Anterior cingulate cortex (tissue), 58 donors: Measurements from ENCODE around the gene ANKRD66.

Experiments used
- DNase-seq, 58 donors: peaks; one replicate each; lab custom pipeline; 2025; lab: John Stamatoyannopoulos, UW

The ANKRD66 gene

DNA sequence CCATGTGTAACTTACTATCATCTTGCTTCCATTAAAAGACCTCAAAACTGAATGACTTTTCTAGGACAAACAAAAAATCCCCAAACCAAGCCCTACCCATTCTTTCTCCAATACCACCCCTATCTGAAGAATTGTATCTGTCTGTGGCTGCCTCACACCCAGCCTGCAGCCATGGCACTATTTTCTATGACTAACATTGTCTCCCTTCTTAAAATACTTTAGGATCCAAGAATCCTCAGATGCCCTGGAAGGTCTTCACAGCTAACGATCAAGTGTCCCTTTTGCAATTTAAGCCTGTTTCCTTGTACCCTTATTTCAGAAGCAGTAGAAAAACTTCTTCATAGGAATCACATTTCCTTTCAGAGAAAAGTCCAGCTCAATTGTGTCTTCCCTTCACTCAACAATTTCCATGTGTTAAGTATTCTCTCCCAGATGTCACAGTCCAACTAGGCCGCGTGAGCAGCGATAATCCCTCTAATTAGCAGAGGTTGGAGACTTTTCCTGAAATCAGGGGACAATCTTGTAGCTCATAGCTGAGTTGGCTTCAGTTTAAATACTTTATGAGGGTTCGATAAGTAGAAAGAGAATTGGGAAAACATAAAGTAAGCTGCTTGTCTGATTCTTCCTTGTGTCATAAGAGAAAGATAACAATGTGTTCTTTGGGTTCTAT lies 41.3 kb downstream of the ANKRD66 start:
- DNase-seq = no peak

DNA sequence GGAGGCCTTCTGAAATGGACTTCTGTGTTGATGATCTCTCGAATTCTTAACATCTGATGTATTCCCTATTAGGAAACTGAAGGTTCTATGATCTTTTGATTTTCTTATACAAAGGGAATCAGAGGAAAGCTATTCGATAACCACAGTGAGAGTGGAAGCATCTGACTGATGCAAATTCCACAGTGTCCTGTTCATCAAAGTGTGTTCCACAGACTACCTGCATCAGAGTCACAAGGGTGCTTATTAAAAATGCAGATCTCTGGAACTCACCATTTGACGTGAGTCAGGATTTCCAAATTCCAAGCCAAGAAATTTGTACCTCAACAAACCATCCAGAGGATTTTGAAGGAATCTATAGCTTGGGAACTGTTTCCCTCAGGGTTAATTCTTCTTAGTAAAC lies 42.1 kb downstream of the ANKRD66 start:
- no peak for DNase-seq

DNA sequence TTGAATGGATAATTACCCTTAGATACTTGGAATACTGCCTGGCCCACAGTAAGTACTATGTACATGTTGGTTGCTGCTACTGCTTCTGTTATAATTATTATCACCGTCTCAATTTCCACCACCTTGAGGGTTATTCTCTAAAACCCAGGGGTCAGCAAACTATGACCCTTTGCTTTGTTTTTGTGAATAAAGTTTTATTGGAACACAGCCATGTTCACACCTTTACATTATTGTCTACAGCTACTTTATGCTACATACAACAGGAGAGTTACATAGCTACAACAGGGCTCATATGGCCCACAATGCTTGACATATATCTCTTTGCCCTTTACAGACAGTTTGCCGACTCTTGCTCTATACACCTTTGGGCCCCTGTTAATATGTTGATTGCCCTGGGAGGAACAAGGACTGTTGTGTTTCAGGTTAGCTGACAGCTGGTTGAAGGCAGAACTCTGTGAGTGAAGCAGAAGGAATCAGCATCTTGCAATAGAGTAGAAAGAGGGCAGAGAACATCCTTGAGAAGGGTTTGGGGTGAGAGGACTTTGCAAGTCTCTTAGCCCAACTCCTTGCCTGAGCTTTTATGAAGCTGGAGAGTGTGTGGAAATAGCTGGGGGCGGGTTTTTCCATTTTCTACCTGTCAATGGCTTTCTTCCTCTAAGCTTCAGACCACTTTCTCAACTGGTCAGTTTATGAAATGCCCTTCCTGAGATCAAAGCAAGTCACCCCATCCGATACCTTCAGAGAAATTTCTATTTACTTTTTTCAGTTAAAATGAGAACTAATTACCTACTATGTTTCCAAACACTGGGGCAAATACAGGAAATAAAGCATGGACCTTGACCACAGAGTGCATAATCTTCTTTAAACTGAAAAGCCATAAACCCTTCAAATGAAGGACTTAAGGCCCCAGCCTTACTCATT lies 43.0 kb downstream of the ANKRD66 start:
- DNase-seq = no peak

DNA sequence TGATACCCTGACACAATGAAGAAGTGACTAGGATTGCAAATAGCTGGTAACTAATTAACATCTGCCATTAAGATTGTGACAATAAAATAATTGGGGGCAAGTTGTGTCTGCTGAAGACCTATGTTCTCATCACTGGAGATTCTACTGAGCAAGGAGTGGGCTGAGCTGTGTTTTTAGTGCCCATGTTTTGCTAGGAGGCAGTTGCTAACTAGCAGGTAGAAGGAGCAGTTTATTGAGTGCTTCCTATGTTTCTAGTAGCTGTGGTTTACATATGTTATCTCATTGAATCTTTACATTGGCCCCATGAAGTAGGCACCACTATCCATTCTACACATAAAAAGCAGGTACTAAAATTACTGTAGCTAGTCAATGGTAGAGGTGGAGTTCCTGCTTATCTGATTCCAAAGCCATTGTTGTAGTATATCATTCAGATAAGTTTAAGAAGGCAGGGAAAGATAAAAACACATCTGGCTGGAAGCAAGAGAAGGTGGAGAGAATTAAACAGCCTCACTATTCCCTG lies 43.7 kb downstream of the ANKRD66 start:
- no peak for DNase-seq

DNA sequence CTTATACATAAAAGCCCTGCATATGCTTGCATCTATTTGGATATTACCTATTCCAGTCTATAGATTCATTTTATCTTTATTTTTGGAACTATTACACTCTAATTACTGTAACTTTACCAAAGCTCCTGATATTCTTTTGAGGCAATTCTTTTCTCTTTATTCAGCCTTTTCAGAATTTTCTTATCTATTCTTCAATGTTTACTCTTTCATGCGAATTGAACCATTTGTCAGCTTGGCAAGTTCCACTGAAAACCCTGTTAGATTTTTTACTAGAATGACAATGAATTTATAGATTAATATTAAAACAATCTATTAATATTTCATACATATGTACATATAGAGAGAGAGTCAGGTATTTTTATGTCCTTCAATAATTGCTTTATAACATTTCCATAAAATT lies 45.9 kb downstream of the ANKRD66 start:
- DNase-seq = no peak

DNA sequence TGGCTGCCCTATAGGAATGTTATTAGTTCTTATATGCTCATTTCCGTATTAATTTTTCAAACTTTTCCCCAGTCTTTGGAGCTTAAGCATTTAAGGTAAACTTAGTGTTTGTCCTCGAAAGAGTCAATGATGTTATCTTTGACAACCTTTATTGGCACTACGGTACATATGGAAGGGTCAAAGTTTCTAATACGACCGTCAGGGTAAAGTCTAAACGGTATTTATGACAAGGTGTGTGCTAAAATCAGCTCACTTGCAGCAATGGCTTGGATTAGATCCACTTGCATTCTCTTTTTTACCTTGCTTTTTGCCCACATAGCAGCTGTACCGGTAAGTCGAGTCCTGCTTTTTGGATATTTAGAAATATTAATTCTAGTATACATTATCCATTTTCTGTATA lies 46.4 kb downstream of the ANKRD66 start, which contains the start of gene MEP1A:
Gene MEP1A (plus strand): TSS at position 252 of the 400 bp plus-strand sequence. CDS start 10 bp downstream, at position 262.
- DNase-seq = no peak

DNA sequence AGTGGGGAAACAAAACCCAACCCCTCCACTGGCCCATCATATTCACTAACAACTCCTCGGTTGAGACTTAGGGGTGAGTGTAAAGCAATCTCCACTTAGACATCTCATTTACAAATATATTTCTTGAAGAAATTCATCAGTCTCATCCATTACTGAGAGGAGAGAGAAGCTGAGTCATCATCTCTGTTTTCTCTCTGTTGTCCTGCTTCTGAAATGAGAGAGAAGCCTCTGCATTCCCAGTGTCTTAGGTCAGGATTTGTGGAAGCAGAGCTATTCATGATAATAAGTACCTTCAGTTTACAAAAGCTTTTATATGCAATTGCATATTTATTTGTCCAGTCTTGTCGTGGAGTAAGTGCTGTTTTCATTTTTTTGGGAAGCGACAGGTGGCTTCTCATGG lies 47.3 kb downstream of the ANKRD66 start:
- DNase-seq = no peak

DNA sequence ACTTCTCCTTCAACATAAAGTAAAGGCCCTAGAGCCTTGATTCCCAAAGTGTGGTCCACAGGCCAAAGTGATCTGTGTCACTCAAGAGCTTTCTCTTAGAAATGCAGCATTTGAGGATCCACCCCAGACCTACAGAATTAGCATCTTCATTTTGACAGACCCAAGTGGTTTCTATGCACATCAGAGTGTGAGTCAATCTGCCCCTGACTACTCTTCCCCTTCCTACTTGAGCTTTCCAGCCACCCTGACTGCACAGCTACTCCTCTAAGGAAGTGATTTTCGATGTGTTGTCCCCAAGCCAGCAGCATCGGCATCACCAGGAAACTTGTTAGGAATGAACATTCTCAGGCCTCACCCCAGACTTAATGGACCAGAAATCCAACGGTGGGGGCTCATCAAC lies 49.1 kb downstream of the ANKRD66 start:
- no peak for DNase-seq

DNA sequence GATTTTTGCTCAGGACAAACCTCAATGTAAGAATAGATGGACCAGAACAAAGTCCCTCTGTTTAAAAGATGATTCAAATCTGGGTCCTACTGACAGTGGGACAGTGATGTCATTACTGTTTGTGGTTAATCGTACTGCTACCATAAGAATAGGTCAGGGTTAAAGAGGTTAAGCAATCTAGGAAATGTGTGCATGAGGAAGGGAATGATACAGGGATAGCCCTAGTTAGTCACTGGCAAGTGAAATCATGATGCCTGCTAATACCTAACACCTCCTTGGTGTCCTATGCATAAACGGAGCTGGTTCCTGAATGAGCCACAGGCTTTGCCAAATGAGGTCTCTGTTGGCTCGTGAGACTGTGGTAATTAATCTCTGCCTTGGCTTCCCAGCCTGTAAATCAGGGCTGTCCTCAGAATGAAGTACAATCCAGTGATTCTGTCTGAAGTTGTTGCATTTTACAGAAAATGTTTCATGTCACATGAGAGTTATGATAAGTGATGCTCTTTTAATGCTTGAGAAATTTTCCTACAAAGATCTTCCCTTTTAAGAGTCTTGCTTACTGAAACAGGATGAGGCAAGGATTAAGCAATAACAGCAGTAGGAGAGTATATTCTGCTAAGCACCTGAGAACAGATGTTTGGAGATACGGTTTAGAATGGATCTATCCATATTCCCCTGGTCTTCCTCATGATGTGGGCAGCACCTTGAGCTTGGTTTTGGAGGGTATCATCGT lies 50.3 kb downstream of the ANKRD66 start:
- DNase-seq = no peak

DNA sequence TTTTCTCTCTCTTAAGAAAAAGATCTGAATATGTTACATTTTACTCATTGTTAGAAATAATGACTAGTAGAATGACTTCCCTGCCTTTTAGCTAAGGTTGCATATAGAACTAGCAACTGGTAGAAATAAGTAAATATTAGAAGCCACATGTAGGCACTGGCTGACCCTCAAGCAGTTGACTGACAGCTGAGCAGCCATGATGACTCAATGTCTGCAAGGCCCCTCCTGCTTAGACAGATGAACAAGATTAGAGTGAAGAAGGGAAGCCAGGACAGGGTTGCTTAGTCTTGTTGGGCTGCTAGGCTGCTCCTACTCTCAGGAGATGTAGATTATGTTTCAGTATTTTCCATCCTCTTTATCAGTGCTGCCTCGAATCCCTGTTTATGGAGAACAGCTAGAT lies 52.9 kb downstream of the ANKRD66 start:
- DNase-seq = no peak

DNA sequence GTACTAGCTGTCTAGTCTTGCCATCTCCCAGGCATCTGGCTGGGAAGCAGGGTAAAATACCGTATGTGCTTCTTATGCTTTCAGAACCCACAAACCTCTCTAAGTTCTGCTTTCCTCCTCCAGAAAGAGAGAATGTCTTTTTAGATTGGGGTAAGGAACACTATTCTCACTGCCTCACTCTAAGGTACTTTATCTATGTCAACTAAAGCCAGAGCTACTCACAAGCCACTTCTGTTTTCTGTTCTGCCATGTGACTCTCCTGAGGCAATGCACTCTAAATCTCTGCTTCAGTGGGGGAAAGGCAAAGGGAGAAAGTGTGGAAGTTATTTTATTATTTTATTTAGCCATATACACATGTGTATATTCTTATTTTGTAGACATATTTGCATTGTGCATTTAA lies 62.1 kb downstream of the ANKRD66 start:
- DNase-seq = no peak
